Measurements from ENCODE around the gene SCAPER.
"Not testable (repeated sequence)": the region's sequence is repeated elsewhere in the genome, so short reads cannot be mapped to it uniquely, and the experiment has no call there.

SCAPER gene

DNA sequence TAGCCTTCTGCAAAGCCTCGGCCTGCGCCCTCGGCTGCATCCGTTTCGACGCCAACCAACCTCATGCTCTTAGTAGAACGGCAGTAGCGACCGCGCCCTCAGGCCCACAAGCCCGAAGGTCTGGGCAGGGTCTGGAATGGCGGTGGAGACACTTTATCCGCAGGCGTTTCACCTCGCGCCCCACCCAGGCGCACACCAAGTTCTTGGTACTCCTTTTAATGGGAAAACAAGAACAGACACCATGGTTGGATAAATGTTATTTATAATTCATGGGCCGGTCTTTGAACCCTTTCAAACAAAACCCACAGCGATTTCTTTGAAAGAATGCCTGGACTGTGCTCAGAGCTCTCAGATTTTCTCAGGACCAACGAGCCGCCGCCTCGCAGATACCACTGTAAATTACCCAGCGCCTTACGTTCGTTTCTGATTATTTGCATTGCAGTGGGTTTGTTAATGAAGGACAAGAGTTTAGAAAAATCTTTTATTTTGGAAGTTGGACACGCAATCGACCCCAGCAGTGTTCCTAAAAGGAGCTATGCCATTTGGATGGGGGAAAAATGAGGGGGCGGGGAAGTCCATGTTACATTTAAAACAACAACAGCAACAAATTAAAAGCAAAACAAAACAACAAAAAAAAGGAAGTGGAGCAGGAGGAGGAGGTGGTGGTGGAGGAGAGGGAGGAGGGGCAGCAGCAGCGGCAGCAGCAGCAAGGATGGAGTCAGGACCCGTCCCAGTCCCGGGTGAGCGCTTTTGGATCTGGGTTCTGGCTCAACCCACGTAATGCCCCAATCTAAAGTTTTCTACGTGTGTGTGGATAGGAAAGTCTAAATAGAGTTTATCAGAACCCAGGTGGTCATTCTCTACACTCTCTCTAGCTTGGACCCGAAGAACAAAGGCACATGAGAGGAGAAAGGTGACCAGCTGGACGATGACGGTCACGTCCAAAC lies 569.6 kb downstream of the SCAPER start:
- no peak for DNase-seq

DNA sequence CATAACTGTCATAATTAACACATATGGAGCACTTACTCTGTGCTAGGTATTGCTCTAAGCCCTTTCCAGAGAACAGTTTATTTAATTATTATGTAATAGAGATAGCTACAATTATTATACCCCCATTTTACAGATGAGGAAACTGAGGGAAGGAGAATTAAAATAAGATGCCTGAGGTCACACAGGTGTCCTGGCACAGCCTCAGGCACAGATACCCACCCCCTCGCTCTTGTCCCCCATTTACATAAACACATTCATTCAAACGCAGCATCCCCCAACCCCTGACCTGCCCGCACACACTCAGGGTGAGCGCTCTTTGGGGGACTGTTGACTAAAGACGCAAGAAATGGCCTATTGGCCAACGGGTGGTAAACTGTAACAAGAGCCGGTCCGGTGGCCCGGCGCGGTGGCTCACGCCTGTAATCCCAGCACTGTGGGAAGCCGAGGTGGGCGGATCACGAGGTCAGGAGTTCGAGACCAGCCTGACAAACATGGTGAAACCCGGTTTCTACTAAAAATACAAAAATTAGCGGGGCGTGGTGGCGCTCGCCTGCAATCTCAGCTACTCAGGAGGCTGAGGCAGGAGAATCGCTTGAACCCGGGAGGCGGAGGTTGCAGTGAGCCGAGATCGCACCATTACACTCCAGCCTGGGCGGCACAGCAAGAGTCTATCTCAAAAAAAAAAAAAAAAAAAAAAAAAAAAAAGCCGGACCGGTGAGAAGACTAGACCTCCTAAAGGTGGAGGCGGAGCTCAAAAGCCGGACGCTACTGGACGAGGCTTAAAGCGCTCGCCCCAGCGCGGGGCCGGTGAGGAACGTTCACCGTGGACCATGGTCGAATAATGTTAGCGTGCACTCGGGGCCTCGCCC lies 570.5 kb downstream of the SCAPER start:
- DNase-seq: no peak

DNA sequence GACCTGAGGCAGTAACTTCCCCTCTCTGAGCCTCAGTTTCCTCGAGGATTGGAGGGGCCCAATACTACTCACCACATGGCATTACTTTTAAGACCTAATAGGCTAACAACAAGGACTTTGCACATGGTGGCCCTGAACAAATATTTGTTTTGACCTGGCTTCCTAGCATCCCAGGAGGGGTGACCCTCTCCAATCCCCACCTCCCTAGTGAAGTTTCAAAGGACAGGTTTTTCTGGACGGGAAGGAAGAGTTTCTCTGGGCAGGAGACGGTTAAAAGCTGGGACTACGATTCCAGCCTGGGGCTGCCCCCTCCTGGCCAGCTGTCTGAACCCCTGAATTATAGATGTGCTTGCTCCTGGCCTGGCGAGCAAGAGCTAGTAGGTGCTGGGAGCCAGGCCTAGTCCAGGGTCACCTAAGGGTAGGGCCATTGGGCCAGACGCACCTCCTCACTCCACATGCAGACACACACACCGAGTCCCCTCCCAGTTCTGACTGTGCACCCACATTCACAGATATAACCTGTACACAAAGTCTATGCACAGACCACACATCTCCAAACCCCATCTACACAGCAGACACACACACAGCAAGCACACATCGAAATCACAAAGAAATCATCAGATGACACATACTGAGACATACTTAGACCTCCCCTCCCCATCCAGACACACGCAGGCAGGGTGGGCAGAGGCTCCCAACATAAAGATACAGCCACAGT lies 571.3 kb downstream of the SCAPER start:
- no peak for DNase-seq

DNA sequence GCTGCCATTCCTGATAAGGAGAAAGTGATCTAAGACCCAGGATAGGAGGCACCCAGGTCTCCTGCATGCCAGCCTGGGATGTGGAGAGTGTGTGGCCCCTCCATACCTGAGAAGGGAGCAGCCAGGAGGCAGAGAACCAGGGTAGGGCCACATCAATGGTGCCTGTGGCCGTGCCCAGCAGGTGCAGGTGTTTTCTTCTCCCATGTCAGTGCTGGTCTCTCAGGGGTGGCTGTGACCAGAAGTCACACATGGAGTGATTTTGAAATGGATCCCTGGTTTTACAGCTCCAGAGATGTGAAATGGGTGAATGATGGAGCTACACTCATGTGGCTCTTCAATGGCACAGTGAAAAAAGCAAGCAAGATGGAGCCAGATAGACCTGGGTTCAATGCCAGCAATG lies 571.8 kb downstream of the SCAPER start:
- DNase-seq: no peak

DNA sequence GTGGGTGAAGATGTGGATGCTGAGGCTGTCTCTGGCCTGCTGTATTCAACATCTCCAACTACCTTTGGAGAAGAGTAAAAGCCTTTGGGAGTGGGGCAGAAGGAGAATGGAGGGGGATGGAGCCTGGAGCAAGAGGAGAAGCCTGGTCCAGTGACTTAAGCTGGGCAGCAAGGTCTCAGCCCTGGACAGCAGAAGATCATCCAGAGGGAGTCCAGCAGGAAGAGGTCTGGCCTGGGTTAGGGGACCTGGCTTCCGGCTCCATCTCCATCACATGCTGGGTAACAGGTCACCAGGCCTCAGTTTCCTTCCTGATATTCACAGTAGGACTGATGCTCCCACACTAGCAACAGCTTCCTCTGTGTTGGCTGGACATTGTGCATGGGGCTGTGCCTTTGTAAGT lies 572.3 kb downstream of the SCAPER start:
- DNase-seq: no peak

DNA sequence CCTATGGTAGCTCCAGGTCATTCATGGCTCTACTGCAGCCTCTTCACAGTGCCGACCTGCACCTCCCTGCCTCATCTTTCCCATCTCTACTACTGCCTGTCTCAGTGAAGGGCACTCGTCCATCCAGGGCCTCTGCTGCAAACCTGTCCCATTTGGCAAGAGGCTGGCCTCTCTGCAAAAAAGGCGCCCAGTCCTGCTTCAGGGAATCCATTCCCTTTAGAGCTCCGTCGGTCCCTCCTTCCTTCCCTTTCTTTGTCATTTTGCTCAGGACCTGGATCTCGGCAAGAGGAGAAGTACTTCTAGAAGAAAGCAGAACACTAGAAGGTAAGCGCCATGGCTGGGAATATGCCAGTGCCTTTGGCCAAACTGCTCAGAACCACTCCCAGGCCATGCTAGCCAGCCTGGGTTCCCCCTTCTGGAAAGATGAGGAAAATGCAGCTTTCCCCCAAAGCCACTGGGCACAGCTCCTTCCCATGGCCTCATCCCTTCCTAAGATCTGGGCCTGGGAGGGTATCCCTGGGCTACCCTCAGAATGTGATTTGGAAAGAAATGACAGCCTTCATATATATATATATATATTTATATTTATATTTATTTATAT lies 575.0 kb downstream of the SCAPER start:
- DNase-seq: no peak

DNA sequence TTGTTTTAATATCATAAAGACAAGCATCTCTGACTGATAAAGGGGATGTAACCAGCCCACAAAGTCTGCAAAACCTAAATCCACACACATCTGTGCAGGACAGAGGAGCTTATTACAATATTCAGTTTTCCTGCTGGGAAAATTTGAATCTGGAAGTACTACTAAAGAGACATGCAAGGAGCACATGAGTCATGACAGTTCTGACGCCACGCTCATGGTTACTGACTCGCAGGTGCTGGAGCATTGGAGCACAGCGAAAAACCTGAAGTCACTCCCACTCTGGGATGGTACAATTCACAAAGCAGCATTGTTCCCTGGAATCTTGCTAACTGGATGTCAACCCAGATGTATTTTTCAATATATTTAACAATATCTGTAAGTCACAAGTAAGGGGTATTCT lies 576.2 kb downstream of the SCAPER start:
- DNase-seq: no peak

DNA sequence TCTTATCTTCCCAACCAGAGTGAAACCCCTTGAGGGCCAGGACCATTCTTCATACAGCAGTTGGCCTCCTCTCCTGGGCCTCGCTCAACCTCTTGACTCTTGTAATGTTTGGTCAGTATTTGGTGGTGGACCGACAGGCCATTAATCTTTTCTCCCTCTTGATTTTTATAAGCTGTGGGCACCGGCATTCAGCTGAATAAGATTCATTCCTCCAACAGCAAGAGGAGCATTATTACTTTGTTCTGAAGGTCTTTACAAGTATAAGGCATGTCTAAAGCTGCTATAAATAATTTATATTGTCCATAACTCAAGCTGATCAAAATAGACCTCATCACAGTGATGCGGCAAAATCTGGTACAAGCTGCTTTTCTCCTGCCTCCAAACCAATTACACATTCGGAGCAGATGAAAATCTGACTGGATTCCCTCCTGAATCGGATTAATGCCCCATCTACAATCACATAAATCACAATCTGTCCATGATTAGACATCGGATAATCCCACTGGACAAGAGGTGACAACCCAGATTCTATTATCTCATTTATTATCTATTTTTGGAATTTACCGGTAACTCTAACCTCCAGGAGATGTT lies 576.9 kb downstream of the SCAPER start:
- DNase-seq: no peak

GRCh38 chr15:76327191-76328105 lies 577.7 kb downstream of the SCAPER start:
- no peak for DNase-seq

- DNase-seq: no peak
Observed at GRCh38 chr15:76325704-76326103, 579.4 kb downstream of the SCAPER start.

DNA sequence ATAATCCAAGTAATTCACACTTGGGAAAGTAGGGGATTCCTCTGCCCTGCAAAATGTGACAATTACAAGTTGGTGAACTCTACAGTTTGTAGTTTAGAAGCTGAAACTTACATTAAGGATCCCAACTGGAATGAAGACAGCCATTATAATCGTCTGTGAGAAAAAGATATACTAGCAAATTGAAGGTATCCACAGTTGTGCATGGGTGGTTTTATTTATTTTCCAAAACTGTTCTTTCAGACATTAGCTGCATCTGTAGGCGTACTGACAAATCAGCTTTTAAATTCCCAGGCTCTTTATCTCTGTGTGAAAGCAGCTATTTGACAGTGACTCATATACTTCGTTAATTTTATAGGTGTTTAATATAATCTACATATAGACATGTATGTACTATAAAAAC lies 581.1 kb downstream of the SCAPER start:
- DNase-seq: no peak

DNA sequence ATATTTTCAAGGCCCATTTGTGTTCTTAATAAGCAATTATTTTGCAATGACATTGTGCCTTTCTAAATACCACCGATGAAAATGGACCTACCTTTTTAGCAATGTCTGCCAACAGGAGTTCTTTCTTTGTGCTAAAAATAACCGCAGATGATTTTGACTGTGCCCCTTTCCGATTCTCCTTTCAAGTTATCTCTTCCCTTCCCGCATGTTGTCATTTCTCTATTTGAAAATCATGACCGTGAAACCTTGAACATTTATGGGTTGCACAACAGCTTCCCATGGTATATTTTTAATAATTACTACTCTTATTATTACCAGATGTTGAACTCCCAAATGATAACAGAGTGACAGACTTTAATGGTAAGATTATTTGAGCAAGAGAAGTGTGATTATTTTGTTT lies 583.5 kb downstream of the SCAPER start:
- no peak for DNase-seq

- DNase-seq: no peak
Observed at GRCh38 chr15:76321171-76321570, 584.0 kb downstream of the SCAPER start.

DNA sequence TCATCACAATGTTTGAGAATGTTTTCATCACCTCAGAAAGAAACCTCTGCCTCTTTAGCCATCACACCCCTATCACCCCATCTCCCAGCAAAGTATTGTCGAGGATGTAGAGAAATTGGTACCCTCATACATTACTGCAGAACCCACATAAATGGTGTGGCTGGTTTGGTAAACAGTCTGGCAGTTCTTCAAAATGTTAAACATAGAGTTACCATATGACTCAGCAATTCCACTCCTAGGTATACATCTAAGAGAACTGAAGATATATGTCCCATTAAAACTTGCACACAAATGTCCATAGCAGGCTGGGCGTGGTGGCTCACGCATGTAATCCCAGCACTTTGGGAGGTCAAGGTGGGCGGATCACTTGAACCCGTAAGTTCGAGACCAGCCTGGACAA lies 585.1 kb downstream of the SCAPER start:
- no peak for DNase-seq

DNA sequence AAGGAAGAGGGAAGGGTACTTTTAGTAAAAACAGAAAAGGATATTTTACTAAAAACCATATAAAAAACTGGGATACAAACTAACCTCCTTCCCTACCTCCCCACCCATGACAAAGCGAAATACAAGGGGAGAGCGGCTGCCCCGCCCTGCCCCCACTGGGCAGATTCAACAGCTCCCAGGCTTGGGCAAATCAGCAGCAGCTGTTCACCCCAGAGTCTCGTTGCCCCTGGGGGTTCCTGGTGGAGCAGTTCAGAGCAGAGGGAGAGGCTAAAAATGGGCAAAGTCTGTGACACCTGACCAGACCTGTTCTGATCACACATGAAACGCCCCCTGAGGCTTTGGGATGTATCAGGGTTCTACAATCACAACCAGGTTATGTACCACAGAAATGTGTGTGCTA lies 591.4 kb downstream of the SCAPER start:
- DNase-seq: no peak

- DNase-seq: not testable (repeated sequence)
Observed at GRCh38 chr15:76313175-76313567, 592.0 kb downstream of the SCAPER start.

- no peak for DNase-seq
Observed at GRCh38 chr15:76312540-76313174, 592.5 kb downstream of the SCAPER start.

GRCh38 chr15:76311100-76311953 lies 593.8 kb downstream of the SCAPER start, which contains the start of gene ETFA:
Gene ETFA (minus strand): TSS chr15:76311469. CDS start chr15:76311388, 81 bp downstream.
- DNase-seq: peak; percentile 83

DNA sequence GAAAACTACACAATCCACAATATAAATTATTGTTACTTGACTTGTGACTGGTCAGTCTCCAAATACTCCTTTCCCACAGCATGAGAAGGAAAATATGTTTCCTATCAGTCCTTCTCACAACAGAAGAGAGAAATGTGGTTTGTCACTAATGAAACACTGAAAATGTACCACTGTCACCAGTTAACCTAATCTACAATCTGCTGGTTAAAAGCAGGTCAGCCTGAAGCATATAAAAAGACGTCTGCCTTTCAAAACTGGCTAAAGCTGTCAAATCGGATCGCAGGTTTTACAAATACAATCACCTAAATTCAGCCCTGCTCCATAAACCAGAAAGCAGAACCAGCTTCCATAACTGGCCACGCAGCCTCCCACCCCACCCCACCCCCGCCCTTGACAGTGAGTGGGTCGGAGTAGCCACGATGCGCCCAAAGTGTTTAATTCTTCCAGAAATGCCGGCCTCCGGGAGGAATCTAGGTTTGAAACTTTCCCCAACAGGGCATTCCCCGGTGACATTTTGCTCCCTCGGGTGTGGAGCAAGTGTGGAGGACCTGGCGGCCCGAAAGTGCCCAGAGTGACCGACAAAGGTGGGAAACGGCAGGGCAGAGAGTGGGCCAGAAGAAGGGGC lies 594.6 kb downstream of the SCAPER start:
- no peak for DNase-seq
